PFSK-1 (cell line): ENCODE data around the gene BIK.

Experiments
- SIN3A ChIP-seq: IDR thresholded peaks from 2 replicates; pipeline ENCODE4 v1.6.1; 2012; ENCODE audit warnings: mild to moderate bottlenecking, low read length, moderate library complexity, borderline replicate concordance; ENCODE audit not compliant: insufficient read depth
- TAF1 ChIP-seq: IDR thresholded peaks from 2 replicates; pipeline ENCODE4 v1.6.1; 2012; ENCODE audit warnings: low read length, control low read depth, borderline replicate concordance; ENCODE audit not compliant: insufficient read depth

- TF ChIP-seq TAF1: no peak
- TF ChIP-seq SIN3A: no peak
Measured at GRCh38 chr22:43160497-43161126, 50.1 kb downstream of the BIK start.
